HEK293 (cell line): Measurements from ENCODE around the gene UCHL3.

Source experiments
- EGR2 ChIP-seq: fragments of 450-650 bp; formaldehyde crosslinking; IDR thresholded peaks from 2 replicates; pipeline ENCODE4 v1.5.1; 2016; ENCODE audit warnings: low read depth, missing biosample characterization, missing genetic modification characterization
- GFI1B ChIP-seq: fragments of 450-650 bp; formaldehyde crosslinking; IDR thresholded peaks from 2 replicates; pipeline ENCODE4 v1.5.1; 2016; ENCODE audit warnings: missing biosample characterization, missing genetic modification characterization
- KLF1 ChIP-seq: fragments of 450-650 bp; formaldehyde crosslinking; IDR thresholded peaks from 2 replicates; pipeline ENCODE4 v1.5.1; 2016; ENCODE audit warnings: missing biosample characterization, missing genetic modification characterization
- SALL2 ChIP-seq: fragments of 450-650 bp; formaldehyde crosslinking; IDR thresholded peaks from 2 replicates; pipeline ENCODE4 v1.5.0; 2017; ENCODE audit warnings: missing biosample characterization, mild to moderate bottlenecking, missing genetic modification characterization, borderline replicate concordance
- YY1 ChIP-seq: fragments of 450-650 bp; formaldehyde crosslinking; IDR thresholded peaks from 2 replicates; pipeline ENCODE4 v1.5.1; 2018; ENCODE audit warnings: missing biosample characterization, missing genetic modification characterization
- ZBTB7A ChIP-seq: fragments of 450-650 bp; formaldehyde crosslinking; IDR thresholded peaks from 2 replicates; pipeline ENCODE4 v1.5.1; 2016; ENCODE audit warnings: low read depth, missing biosample characterization, missing genetic modification characterization
- ZBTB8A ChIP-seq: fragments of 450-650 bp; formaldehyde crosslinking; IDR thresholded peaks from 2 replicates; pipeline ENCODE4 v1.5.1; 2016; ENCODE audit warnings: missing biosample characterization, missing genetic modification characterization
- ZNF132 ChIP-seq: fragments of 450-650 bp; formaldehyde crosslinking; IDR thresholded peaks from 2 replicates; pipeline ENCODE4 v1.5.1; 2017; ENCODE audit warnings: missing biosample characterization, missing genetic modification characterization, borderline replicate concordance
- ZNF140 ChIP-seq: fragments of 450-650 bp; formaldehyde crosslinking; IDR thresholded peaks from 2 replicates; pipeline ENCODE4 v1.5.1; 2016; ENCODE audit warnings: missing biosample characterization, missing genetic modification characterization
- ZNF174 ChIP-seq: fragments of 450-650 bp; formaldehyde crosslinking; IDR thresholded peaks from 2 replicates; pipeline ENCODE4 v1.5.0; 2017; ENCODE audit warnings: missing biosample characterization, mild to moderate bottlenecking, missing genetic modification characterization
- ZNF175 ChIP-seq: fragments of 450-650 bp; formaldehyde crosslinking; IDR thresholded peaks from 2 replicates; pipeline ENCODE4 v1.5.1; 2016; ENCODE audit warnings: missing biosample characterization, missing genetic modification characterization
- ZNF2 ChIP-seq: fragments of 450-650 bp; formaldehyde crosslinking; IDR thresholded peaks from 2 replicates; pipeline ENCODE4 v1.5.1; 2016; ENCODE audit warnings: missing biosample characterization, missing genetic modification characterization
- ZNF530 ChIP-seq: fragments of 450-650 bp; formaldehyde crosslinking; IDR thresholded peaks from 2 replicates; pipeline ENCODE4 v1.5.1; 2016; ENCODE audit warnings: low read depth, missing biosample characterization, missing genetic modification characterization
- ZNF548 ChIP-seq: fragments of 450-650 bp; formaldehyde crosslinking; IDR thresholded peaks from 2 replicates; pipeline ENCODE4 v1.5.1; 2016; ENCODE audit warnings: missing biosample characterization, missing genetic modification characterization
- ZNF600 ChIP-seq: fragments of 450-650 bp; formaldehyde crosslinking; IDR thresholded peaks from 2 replicates; pipeline ENCODE4 v1.5.1; 2016; ENCODE audit warnings: missing biosample characterization, missing genetic modification characterization
- ZNF626 ChIP-seq: fragments of 450-650 bp; sonication (Bioruptor Pico); formaldehyde crosslinking; IDR thresholded peaks from 2 replicates; pipeline ENCODE4 v1.5.1; 2018; ENCODE audit warnings: missing biosample characterization, missing genetic modification characterization, inconsistent platforms
- ZNF670 ChIP-seq: fragments of 450-650 bp; formaldehyde crosslinking; IDR thresholded peaks from 2 replicates; pipeline ENCODE4 v1.5.1; 2016; ENCODE audit warnings: missing biosample characterization, missing genetic modification characterization, low read depth
- ZNF677 ChIP-seq: fragments of 450-650 bp; IDR thresholded peaks from 2 replicates; pipeline ENCODE4 v1.5.0; 2018; ENCODE audit warnings: missing biosample characterization, mild to moderate bottlenecking, missing genetic modification characterization, moderate library complexity
- ZNF791 ChIP-seq: fragments of 450-650 bp; formaldehyde crosslinking; IDR thresholded peaks from 2 replicates; pipeline ENCODE4 v1.5.1; 2016; ENCODE audit warnings: missing biosample characterization, missing genetic modification characterization
- ZNF792 ChIP-seq: fragments of 450-650 bp; formaldehyde crosslinking; IDR thresholded peaks from 2 replicates; pipeline ENCODE4 v1.5.1; 2016; ENCODE audit warnings: missing biosample characterization, missing genetic modification characterization
- ZNF843 ChIP-seq: fragments of 450-650 bp; formaldehyde crosslinking; IDR thresholded peaks from 2 replicates; pipeline ENCODE4 v1.5.1; 2016; ENCODE audit warnings: missing biosample characterization, missing genetic modification characterization
- TF ChIP-seq, protein P1 (sequence below): fragments of 450-650 bp; formaldehyde crosslinking; IDR thresholded peaks from 2 replicates; pipeline ENCODE4 v1.5.1; 2017; ENCODE audit warnings: missing biosample characterization, missing genetic modification characterization
- TF ChIP-seq, protein P2 (sequence below): fragments of 450-650 bp; formaldehyde crosslinking; IDR thresholded peaks from 2 replicates; pipeline ENCODE4 v1.5.1; 2016; ENCODE audit warnings: missing biosample characterization, missing genetic modification characterization
- TF ChIP-seq, protein P3 (sequence below): fragments of 450-650 bp; formaldehyde crosslinking; IDR thresholded peaks from 2 replicates; pipeline ENCODE4 v1.5.1; 2016; ENCODE audit warnings: missing biosample characterization, missing genetic modification characterization
- TF ChIP-seq, protein P4 (sequence below): fragments of 450-650 bp; formaldehyde crosslinking; IDR thresholded peaks from 2 replicates; pipeline ENCODE4 v1.5.1; 2016; ENCODE audit warnings: missing biosample characterization, missing genetic modification characterization
- TF ChIP-seq, protein P5 (sequence below): fragments of 450-650 bp; formaldehyde crosslinking; IDR thresholded peaks from 2 replicates; pipeline ENCODE4 v1.5.1; 2016; ENCODE audit warnings: missing biosample characterization, missing genetic modification characterization
- TF ChIP-seq, protein P6 (sequence below): fragments of 450-650 bp; formaldehyde crosslinking; IDR thresholded peaks from 2 replicates; pipeline ENCODE4 v1.5.1; 2016; ENCODE audit warnings: missing biosample characterization, missing genetic modification characterization

Gene UCHL3

DNA sequence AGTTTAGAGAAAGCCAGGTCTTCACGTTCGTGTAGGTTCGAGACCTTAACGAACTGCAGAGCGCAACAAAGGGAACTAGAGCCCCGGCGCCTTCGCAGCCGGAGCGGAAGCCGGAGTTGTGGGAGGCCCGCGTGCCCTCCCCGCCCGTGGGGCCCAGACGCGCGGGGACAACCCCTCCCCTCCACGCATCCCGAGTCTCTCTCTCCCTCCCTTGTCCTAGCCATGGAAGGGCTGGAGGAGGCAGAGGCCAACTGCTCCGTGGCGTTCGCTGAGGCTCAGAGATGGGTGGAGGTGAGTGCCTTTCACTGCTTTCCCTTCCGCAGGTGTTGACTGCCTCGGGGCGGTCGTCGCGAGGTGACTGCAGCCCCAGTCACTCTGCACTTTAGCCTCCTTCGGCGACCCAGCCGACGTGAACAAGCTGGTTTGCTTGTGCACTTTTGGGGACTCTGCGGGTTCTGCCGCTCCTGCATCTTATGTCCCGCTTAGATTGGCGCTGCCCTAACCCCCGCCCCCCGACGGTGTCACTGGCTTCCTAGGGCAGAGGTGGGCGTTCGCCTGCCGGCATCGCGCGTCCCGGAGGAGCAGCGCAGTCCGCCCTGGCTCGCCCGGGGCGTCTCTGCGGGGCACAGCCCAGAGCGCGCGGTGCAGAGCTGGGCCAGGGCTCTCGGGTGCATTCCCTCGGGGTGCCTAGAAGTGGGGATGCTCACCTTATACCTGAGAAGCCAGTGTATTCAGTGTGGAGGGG lies 87.0 kb downstream of the UCHL3 start (continued):
- TF ChIP-seq ZNF600 (tag by site-specific recombination) (peak; percentile 45; the same call in 1 of the 2 replicates), ZNF174 (tag by site-specific recombination) (no peak), ZNF140 (tag by site-specific recombination) (no peak), ZNF175 (tag by site-specific recombination) (no peak), ZBTB8A (tag by site-specific recombination) (0 out of 2 replicates have a peak, but pooled peaks have one; percentile 17), ZNF548 (no peak), ZBTB7A (no peak), EGR2 (tag by site-specific recombination) (no peak), ZNF677 (no peak), ZNF670 (no peak), ZNF530 (tag by site-specific recombination) (no peak), ZNF2 (no peak), KLF1 (tag by site-specific recombination) (no peak), ZNF792 (tag by site-specific recombination) (no peak), SALL2 (no peak), ZNF791 (tag by site-specific recombination) (no peak), GFI1B (no peak), ZNF843 (tag by site-specific recombination) (no peak), ZNF132 (tag by site-specific recombination) (no peak), YY1 (tag by site-specific recombination) (no peak), ZNF626 (tag by site-specific recombination) (no peak)
- TF ChIP-seq, protein P1, sequence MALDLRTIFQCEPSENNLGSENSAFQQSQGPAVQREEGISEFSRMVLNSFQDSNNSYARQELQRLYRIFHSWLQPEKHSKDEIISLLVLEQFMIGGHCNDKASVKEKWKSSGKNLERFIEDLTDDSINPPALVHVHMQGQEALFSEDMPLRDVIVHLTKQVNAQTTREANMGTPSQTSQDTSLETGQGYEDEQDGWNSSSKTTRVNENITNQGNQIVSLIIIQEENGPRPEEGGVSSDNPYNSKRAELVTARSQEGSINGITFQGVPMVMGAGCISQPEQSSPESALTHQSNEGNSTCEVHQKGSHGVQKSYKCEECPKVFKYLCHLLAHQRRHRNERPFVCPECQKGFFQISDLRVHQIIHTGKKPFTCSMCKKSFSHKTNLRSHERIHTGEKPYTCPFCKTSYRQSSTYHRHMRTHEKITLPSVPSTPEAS (tag by site-specific recombination) = no peak
- TF ChIP-seq, protein P2, sequence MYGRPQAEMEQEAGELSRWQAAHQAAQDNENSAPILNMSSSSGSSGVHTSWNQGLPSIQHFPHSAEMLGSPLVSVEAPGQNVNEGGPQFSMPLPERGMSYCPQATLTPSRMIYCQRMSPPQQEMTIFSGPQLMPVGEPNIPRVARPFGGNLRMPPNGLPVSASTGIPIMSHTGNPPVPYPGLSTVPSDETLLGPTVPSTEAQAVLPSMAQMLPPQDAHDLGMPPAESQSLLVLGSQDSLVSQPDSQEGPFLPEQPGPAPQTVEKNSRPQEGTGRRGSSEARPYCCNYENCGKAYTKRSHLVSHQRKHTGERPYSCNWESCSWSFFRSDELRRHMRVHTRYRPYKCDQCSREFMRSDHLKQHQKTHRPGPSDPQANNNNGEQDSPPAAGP (tag by site-specific recombination) = no peak
- TF ChIP-seq, protein P3, sequence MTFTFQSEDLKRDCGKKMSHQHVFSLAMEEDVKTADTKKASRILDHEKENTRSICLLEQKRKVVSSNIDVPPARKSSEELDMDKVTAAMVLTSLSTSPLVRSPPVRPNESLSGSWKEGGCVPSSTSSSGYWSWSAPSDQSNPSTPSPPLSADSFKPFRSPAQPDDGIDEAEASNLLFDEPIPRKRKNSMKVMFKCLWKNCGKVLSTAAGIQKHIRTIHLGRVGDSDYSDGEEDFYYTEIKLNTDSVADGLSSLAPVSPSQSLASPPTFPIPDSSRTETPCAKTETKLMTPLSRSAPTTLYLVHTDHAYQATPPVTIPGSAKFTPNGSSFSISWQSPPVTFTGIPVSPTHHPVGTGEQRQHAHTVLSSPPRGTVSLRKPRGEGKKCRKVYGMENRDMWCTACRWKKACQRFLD (tag by site-specific recombination) = no peak
- TF ChIP-seq, protein P4, sequence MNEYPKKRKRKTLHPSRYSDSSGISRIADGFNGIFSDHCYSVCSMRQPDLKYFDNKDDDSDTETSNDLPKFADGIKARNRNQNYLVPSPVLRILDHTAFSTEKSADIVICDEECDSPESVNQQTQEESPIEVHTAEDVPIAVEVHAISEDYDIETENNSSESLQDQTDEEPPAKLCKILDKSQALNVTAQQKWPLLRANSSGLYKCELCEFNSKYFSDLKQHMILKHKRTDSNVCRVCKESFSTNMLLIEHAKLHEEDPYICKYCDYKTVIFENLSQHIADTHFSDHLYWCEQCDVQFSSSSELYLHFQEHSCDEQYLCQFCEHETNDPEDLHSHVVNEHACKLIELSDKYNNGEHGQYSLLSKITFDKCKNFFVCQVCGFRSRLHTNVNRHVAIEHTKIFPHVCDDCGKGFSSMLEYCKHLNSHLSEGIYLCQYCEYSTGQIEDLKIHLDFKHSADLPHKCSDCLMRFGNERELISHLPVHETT (tag by site-specific recombination) = 0 out of 2 replicates have a peak, but pooled peaks have one; percentile 14
- TF ChIP-seq, protein P5, sequence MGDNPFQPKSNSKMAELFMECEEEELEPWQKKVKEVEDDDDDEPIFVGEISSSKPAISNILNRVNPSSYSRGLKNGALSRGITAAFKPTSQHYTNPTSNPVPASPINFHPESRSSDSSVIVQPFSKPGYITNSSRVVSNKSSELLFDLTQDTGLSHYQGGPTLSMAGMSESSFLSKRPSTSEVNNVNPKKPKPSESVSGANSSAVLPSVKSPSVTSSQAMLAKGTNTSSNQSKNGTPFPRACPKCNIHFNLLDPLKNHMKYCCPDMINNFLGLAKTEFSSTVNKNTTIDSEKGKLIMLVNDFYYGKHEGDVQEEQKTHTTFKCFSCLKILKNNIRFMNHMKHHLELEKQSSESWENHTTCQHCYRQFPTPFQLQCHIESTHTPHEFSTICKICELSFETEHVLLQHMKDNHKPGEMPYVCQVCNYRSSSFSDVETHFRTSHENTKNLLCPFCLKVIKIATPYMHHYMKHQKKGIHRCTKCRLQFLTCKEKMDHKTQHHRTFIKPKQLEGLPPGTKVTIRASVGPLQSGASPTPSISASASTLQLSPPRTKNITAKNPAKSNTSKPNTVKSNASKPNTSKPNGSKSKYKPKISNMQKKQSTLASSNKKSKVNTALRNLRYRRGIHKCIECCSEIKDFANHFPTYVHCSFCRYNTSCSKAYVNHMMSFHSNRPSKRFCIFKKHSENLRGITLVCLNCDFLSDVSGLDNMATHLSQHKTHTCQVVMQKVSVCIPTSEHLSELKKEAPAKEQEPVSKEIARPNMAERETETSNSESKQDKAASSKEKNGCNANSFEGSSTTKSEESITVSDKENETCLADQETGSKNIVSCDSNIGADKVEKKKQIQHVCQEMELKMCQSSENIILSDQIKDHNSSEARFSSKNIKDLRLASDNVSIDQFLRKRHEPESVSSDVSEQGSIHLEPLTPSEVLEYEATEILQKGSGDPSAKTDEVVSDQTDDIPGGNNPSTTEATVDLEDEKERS (tag by site-specific recombination) = no peak
- TF ChIP-seq, protein P6, sequence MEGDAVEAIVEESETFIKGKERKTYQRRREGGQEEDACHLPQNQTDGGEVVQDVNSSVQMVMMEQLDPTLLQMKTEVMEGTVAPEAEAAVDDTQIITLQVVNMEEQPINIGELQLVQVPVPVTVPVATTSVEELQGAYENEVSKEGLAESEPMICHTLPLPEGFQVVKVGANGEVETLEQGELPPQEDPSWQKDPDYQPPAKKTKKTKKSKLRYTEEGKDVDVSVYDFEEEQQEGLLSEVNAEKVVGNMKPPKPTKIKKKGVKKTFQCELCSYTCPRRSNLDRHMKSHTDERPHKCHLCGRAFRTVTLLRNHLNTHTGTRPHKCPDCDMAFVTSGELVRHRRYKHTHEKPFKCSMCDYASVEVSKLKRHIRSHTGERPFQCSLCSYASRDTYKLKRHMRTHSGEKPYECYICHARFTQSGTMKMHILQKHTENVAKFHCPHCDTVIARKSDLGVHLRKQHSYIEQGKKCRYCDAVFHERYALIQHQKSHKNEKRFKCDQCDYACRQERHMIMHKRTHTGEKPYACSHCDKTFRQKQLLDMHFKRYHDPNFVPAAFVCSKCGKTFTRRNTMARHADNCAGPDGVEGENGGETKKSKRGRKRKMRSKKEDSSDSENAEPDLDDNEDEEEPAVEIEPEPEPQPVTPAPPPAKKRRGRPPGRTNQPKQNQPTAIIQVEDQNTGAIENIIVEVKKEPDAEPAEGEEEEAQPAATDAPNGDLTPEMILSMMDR (tag by site-specific recombination) = no peak
